Endothelial cell of umbilical vein (primary cell): ENCODE data around the gene NRDC.

Source experiments
- POLR2AphosphoS5 ChIP-seq: IDR thresholded peaks from 2 replicates; pipeline ENCODE4 v1.6.1; 2012; ENCODE audit warnings: low read depth, mild to moderate bottlenecking, control low read depth, low read length, moderate library complexity; ENCODE audit not compliant: insufficient read depth
- TF ChIP-seq, protein P1 (sequence below), 2 donors: IDR thresholded peaks; 1 replicate in 1 of 2; 2 replicates in 1 of 2; pipeline ENCODE4 v1.5.1; 2011; ENCODE audit warnings: low read length in 2 of 2, mild to moderate bottlenecking in 2 of 2, moderate library complexity in 2 of 2, control low read depth in 1 of 2, inconsistent platforms in 1 of 2, low read depth in 1 of 2; ENCODE audit not compliant: insufficient read depth in 1 of 2; ENCODE audit errors: extremely low read depth in 1 of 2

DNA sequence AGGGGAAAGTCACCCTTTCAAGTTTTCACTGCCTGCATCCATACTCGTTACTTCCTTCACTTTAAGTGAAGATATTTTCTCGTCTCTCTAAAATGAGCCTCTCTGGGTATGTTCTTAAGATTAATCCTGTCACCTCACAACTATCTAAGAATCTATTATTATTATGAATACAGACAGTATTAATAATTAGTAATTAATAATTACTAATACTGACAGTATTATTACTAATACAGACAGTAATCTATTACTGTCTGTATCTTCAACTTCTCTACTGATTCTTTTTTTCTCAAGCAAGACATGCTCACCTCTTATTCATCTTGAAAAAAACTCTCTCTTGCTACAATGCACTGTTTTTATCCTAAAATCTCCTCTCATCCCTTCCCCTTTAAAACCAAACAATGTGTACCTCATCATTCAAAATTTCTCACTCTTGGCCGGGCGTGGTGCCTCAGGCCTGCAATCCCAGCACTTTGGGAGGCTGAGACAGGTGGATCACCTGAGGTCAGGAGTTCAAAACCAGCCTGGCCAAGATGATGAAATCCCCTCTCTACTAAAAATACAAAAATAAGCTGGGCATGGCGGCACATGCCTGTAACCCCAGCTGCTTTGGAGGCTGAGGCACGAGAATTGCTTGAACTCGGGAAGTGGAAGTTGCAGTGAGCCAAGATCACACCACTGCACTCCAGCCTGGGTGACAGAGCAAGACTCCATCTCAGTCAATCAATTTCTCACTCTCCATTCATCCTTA, 7.8 kb downstream of the NRDC start:
- no peak for TF ChIP-seq POLR2AphosphoS5
- TF ChIP-seq, protein P1, sequence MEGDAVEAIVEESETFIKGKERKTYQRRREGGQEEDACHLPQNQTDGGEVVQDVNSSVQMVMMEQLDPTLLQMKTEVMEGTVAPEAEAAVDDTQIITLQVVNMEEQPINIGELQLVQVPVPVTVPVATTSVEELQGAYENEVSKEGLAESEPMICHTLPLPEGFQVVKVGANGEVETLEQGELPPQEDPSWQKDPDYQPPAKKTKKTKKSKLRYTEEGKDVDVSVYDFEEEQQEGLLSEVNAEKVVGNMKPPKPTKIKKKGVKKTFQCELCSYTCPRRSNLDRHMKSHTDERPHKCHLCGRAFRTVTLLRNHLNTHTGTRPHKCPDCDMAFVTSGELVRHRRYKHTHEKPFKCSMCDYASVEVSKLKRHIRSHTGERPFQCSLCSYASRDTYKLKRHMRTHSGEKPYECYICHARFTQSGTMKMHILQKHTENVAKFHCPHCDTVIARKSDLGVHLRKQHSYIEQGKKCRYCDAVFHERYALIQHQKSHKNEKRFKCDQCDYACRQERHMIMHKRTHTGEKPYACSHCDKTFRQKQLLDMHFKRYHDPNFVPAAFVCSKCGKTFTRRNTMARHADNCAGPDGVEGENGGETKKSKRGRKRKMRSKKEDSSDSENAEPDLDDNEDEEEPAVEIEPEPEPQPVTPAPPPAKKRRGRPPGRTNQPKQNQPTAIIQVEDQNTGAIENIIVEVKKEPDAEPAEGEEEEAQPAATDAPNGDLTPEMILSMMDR (IDR thresholded peaks at IDR 0.05; ENCODE audit: extremely low read depth in 1 of 2, insufficient read depth in 1 of 2, low read depth in 1 of 2, low read length in 2 of 2), result no peak
